Measurements from ENCODE around the gene C6orf52.

Gene C6orf52

DNA sequence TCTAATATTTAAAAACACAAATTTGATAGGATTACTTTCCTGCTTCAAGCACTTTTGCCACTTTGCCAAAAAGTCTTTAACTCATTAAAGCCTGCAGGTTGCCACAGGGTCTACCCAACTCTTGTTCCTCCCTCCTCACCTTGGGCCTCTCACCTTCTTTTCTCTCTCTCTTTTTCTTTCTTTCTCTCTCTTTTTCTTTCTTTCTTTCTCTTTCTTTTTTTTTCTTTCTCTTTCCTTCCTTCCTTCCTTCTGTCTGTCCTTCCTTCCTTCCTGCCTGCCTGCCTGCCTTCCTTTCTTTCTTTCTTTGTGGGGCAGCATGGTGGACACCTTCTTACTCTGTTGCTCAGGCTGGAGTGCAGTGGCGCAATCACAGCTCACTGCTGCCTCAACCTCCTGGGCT, 50.2 kb downstream of the C6orf52 start:
- Histone ChIP-seq H2AK5ac (ENCODE audit: low read length) (no peak overlapping the region), H3K4me1 (ENCODE audit: control insufficient read depth in 1 of 2, insufficient read depth in 2 of 2, low read length in 2 of 2) (no peaks in the 10 kb centered on the region), H4K8ac (ENCODE audit: low read depth, low read length) (no peak overlapping the region), H3K4me2 (ENCODE audit: low read length) (no peak overlapping the region), H3K36me3 (ENCODE audit: control insufficient read depth in 1 of 2, insufficient read depth in 2 of 2, low read length in 2 of 2) (no peaks in the 10 kb centered on the region), H3K18ac (ENCODE audit: low read length) (no peak overlapping the region), H3K23ac (ENCODE audit: low read length) (no peak overlapping the region), H4K91ac (ENCODE audit: low read depth, low read length) (no peak overlapping the region), H3K4ac (ENCODE audit: low read depth, low read length) (no peak overlapping the region), H2BK12ac (ENCODE audit: low read length) (no peak overlapping the region), H2BK5ac (ENCODE audit: low read depth, low read length, poor library complexity) (no peak overlapping the region), H3K27ac (ENCODE audit: low read depth, low read length) (no peak overlapping the region), H3K27me3 (ENCODE audit: insufficient read depth, low read length) (no peaks in the 10 kb centered on the region), H3K14ac (ENCODE audit: low read length) (no peak overlapping the region), H3K4me3 (ENCODE audit: low read depth, low read length) (no peak overlapping the region), H2AFZ (ENCODE audit: insufficient read depth, low read length, poor library complexity) (no peak overlapping the region), H3K79me2 (ENCODE audit: control insufficient read depth, insufficient read depth, low read length, poor library complexity) (no peaks in the 10 kb centered on the region), H2BK120ac (ENCODE audit: insufficient read depth, low read length, poor library complexity) (no peak overlapping the region), H4K12ac (ENCODE audit: low read depth, low read length) (no peak overlapping the region), H3K79me1 (ENCODE audit: low read length) (no peaks in the 10 kb centered on the region), H3K9ac (ENCODE audit: low read length) (no peak overlapping the region), H3K9me3 (ENCODE audit: insufficient read depth, low read depth, low read length) (no peaks in the 10 kb centered on the region)
- no CpG with 5 or more reads among the region's 1 CpG for WGBS (ENCODE audit: extremely low coverage, insufficient coverage, insufficient read length)
- DNase-seq: no peak

DNA sequence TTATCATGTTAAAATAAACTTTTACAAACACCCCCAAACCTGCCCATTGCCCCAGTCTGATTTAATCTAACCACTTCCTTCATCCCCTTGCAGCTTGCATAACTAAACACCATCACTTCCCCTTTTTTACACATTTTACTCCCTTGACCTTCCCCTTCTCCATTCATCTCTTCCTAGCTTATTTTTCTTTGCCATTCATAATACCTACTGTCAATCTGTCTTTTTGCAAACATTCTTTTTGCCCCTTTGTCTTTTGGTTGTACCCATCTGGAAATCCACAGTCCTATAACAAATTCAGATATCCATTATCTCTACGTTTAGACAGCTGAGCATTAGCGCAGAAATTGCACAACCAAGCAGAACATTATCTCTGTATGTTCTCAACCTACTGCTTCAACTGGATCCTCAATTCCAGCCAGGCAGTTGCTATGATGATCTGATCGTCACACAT, 51.2 kb downstream of the C6orf52 start:
- no peak overlapping the region for H3K4me2 ChIP-seq (ENCODE audit: low read length)
- no peak overlapping the region for H2AFZ ChIP-seq (ENCODE audit: insufficient read depth, low read length, poor library complexity)
- H3K27ac ChIP-seq (ENCODE audit: low read depth, low read length): no peak overlapping the region
- H3K14ac ChIP-seq (ENCODE audit: low read length): no peak overlapping the region
- no peak overlapping the region for H2BK120ac ChIP-seq (ENCODE audit: insufficient read depth, low read length, poor library complexity)
- no peaks in the 10 kb centered on the region for H3K9me3 ChIP-seq (ENCODE audit: insufficient read depth, low read depth, low read length)
- H3K4me3 ChIP-seq (ENCODE audit: low read depth, low read length): no peak overlapping the region
- no peaks in the 10 kb centered on the region for H3K36me3 ChIP-seq (ENCODE audit: control insufficient read depth in 1 of 2, insufficient read depth in 2 of 2, low read length in 2 of 2)
- no peaks in the 10 kb centered on the region for H3K79me2 ChIP-seq (ENCODE audit: control insufficient read depth, insufficient read depth, low read length, poor library complexity)
- H3K9ac ChIP-seq (ENCODE audit: low read length): no peak overlapping the region
- H4K12ac ChIP-seq (ENCODE audit: low read depth, low read length): no peak overlapping the region
- DNase-seq: no peak
- WGBS (ENCODE audit: extremely low coverage, insufficient coverage, insufficient read length): no CpG with 5 or more reads among the region's 3 CpGs
- H3K23ac ChIP-seq (ENCODE audit: low read length): no peak overlapping the region
- no peak overlapping the region for H3K4ac ChIP-seq (ENCODE audit: low read depth, low read length)
- H4K91ac ChIP-seq (ENCODE audit: low read depth, low read length): no peak overlapping the region
- no peaks in the 10 kb centered on the region for H3K27me3 ChIP-seq (ENCODE audit: insufficient read depth, low read length)
- H4K8ac ChIP-seq (ENCODE audit: low read depth, low read length): no peak overlapping the region
- no peak overlapping the region for H3K18ac ChIP-seq (ENCODE audit: low read length)
- no peak overlapping the region for H2BK12ac ChIP-seq (ENCODE audit: low read length)
- H3K4me1 ChIP-seq (ENCODE audit: control insufficient read depth in 1 of 2, insufficient read depth in 2 of 2, low read length in 2 of 2): no peaks in the 10 kb centered on the region
- H2BK5ac ChIP-seq (ENCODE audit: low read depth, low read length, poor library complexity): no peak overlapping the region
- H3K79me1 ChIP-seq (ENCODE audit: low read length): no peaks in the 10 kb centered on the region
- H2AK5ac ChIP-seq (ENCODE audit: low read length): no peak overlapping the region

DNA sequence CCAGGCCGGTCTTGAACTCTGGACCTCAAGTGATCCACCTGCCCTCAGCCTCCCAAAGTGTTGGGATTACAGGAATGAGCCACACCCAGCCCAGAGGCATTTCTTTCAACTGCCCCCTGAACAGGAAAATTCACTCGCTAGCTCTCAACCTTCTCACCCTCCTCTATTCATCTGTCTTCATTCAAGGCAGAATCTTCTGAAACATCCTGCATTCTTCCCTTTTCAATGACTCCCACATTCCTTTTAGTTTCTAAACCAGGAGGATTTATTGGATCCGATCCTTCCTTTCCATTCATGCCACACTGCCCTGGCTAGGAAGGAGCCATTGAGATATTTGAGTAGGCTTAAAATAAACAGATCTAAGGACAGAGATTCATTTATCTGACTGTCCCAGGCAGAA, 52.9 kb downstream of the C6orf52 start:
- H3K4me2 ChIP-seq (ENCODE audit: low read length): no peak overlapping the region
- H3K18ac ChIP-seq (ENCODE audit: low read length): no peak overlapping the region
- no peak overlapping the region for H2AK5ac ChIP-seq (ENCODE audit: low read length)
- no peaks in the 10 kb centered on the region for H3K79me2 ChIP-seq (ENCODE audit: control insufficient read depth, insufficient read depth, low read length, poor library complexity)
- H3K4me3 ChIP-seq (ENCODE audit: low read depth, low read length): no peak overlapping the region
- no peak overlapping the region for H3K27ac ChIP-seq (ENCODE audit: low read depth, low read length)
- H3K27me3 ChIP-seq (ENCODE audit: insufficient read depth, low read length): no peaks in the 10 kb centered on the region
- no peak overlapping the region for H4K12ac ChIP-seq (ENCODE audit: low read depth, low read length)
- no peak overlapping the region for H2BK120ac ChIP-seq (ENCODE audit: insufficient read depth, low read length, poor library complexity)
- H3K79me1 ChIP-seq (ENCODE audit: low read length): no peaks in the 10 kb centered on the region
- no peak overlapping the region for H3K4ac ChIP-seq (ENCODE audit: low read depth, low read length)
- H4K91ac ChIP-seq (ENCODE audit: low read depth, low read length): no peak overlapping the region
- H3K4me1 ChIP-seq (ENCODE audit: control insufficient read depth in 1 of 2, insufficient read depth in 2 of 2, low read length in 2 of 2): no peaks in the 10 kb centered on the region
- H4K8ac ChIP-seq (ENCODE audit: low read depth, low read length): no peak overlapping the region
- H3K23ac ChIP-seq (ENCODE audit: low read length): no peak overlapping the region
- no peaks in the 10 kb centered on the region for H3K9me3 ChIP-seq (ENCODE audit: insufficient read depth, low read depth, low read length)
- H3K9ac ChIP-seq (ENCODE audit: low read length): no peak overlapping the region
- H3K14ac ChIP-seq (ENCODE audit: low read length): no peak overlapping the region
- H2BK5ac ChIP-seq (ENCODE audit: low read depth, low read length, poor library complexity): no peak overlapping the region
- H3K36me3 ChIP-seq (ENCODE audit: control insufficient read depth in 1 of 2, insufficient read depth in 2 of 2, low read length in 2 of 2): no peaks in the 10 kb centered on the region
- no peak for DNase-seq
- H2BK12ac ChIP-seq (ENCODE audit: low read length): no peak overlapping the region
- H2AFZ ChIP-seq (ENCODE audit: insufficient read depth, low read length, poor library complexity): no peak overlapping the region
- no CpG with 5 or more reads among the region's 3 CpGs for WGBS (ENCODE audit: extremely low coverage, insufficient coverage, insufficient read length)

DNA sequence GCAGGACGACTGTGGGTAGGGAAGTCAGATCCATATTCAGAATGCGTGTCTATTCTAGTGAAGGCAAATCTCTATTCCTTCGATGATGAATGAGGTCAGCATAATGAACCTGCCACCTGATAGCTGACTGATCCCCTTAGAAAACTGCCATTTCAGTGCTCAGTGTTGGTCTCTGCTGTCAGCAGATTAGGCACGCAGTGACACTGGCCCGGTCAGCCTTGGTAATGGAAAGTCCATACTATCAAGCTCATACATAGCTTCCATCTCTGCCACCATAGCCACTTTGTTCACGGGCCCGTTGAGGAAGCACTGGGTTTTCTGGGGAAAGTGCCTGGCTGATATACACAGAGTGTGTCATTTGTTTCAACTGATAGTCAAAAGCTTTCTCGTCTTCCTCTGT, 54.0 kb downstream of the C6orf52 start:
- Histone ChIP-seq H3K27me3 (ENCODE audit: insufficient read depth, low read length) (no peaks in the 10 kb centered on the region), H3K79me1 (ENCODE audit: low read length) (no peaks in the 10 kb centered on the region), H3K4me2 (ENCODE audit: low read length) (no peak overlapping the region), H3K9ac (ENCODE audit: low read length) (no peak overlapping the region), H2BK5ac (ENCODE audit: low read depth, low read length, poor library complexity) (no peak overlapping the region), H3K9me3 (ENCODE audit: insufficient read depth, low read depth, low read length) (no peaks in the 10 kb centered on the region), H3K79me2 (ENCODE audit: control insufficient read depth, insufficient read depth, low read length, poor library complexity) (no peaks in the 10 kb centered on the region), H3K27ac (ENCODE audit: low read depth, low read length) (no peak overlapping the region), H2BK120ac (ENCODE audit: insufficient read depth, low read length, poor library complexity) (no peak overlapping the region), H4K91ac (ENCODE audit: low read depth, low read length) (no peak overlapping the region), H3K23ac (ENCODE audit: low read length) (no peak overlapping the region), H3K4me1 (ENCODE audit: control insufficient read depth in 1 of 2, insufficient read depth in 2 of 2, low read length in 2 of 2) (no peaks in the 10 kb centered on the region), H2AK5ac (ENCODE audit: low read length) (no peak overlapping the region), H3K4ac (ENCODE audit: low read depth, low read length) (no peak overlapping the region), H4K8ac (ENCODE audit: low read depth, low read length) (no peak overlapping the region), H2AFZ (ENCODE audit: insufficient read depth, low read length, poor library complexity) (no peak overlapping the region), H3K36me3 (ENCODE audit: control insufficient read depth in 1 of 2, insufficient read depth in 2 of 2, low read length in 2 of 2) (no peaks in the 10 kb centered on the region), H3K18ac (ENCODE audit: low read length) (no peak overlapping the region), H2BK12ac (ENCODE audit: low read length) (no peak overlapping the region), H3K14ac (ENCODE audit: low read length) (no peak overlapping the region), H4K12ac (ENCODE audit: low read depth, low read length) (no peak overlapping the region), H3K4me3 (ENCODE audit: low read depth, low read length) (no peak overlapping the region)
- no CpG with 5 or more reads among the region's 8 CpGs for WGBS (ENCODE audit: extremely low coverage, insufficient coverage, insufficient read length)
- DNase-seq: no peak

Measured in trophoblast cell (in vitro differentiated cells and primary cell).